Measurements from ENCODE around the gene NUP153. TPM values are rescaled to one million over a fixed set of nuclear protein-coding genes. Genes with fewer than 3 reads are reported as not detected.

The NUP153 gene
- total RNA-seq, 1 donor from 2014 or later: 68.7 TPM

GRCh38 chr6:17725083-17725482, 18.4 kb upstream of the NUP153 start:
- Histone ChIP-seq H2AFZ (replicated peaks) (peak overlapping the region; percentile 88), H3K9me3 (ENCODE audit: low read depth) (no peaks in the 10 kb centered on the region), H3K4me2 (no peak overlapping the region), H3K79me2 (ENCODE audit: low read depth) (no peaks in the 10 kb centered on the region), H3K9ac (no peak overlapping the region), H3K4me3 (no peak overlapping the region), H3K27me3 (no peaks in the 10 kb centered on the region), H3K27ac (no peak overlapping the region), H3F3A (ENCODE audit: low read depth) (no peaks in the 10 kb centered on the region), H3K4me1 (no peaks in the 10 kb centered on the region), H3K36me3 (no peaks in the 10 kb centered on the region), H4K20me1 (ENCODE audit: low read depth) (no peaks in the 10 kb centered on the region)
- Mint-ChIP-seq H3K4me3 (no peak overlapping the region), H3K27ac (no peak overlapping the region), H3K4me1 (peaks cover 14% of the 10 kb centered on the region), H3K9me3 (peaks cover 4% of the 10 kb centered on the region), H3K27me3 (ENCODE audit: insufficient read depth, low read depth) (peaks cover 4% of the 10 kb centered on the region), H3K36me3 (no peaks in the 10 kb centered on the region)
- no peak for DNase-seq (ENCODE audit: low spot score)
- TF ChIP-seq EZH2phosphoT487 (IDR thresholded peaks at IDR 0.05) (no peak), EZH2 (IDR thresholded peaks at IDR 0.05) (no peak), CTCF (IDR thresholded peaks at IDR 0.05) (no peak)

GRCh38 chr6:17724341-17724740, 17.6 kb upstream of the NUP153 start:
- H4K20me1 ChIP-seq (ENCODE audit: low read depth): no peaks in the 10 kb centered on the region
- no peak for TF ChIP-seq EZH2 (IDR thresholded peaks at IDR 0.05)
- no peak for TF ChIP-seq EZH2phosphoT487 (IDR thresholded peaks at IDR 0.05)
- no peak for TF ChIP-seq CTCF (IDR thresholded peaks at IDR 0.05)
- no peaks in the 10 kb centered on the region for H3K27me3 Mint-ChIP-seq (ENCODE audit: insufficient read depth, low read depth)
- no peaks in the 10 kb centered on the region for H3K36me3 ChIP-seq
- H3K27ac ChIP-seq: no peak overlapping the region
- no peak overlapping the region for H3K9ac ChIP-seq
- peaks cover 14% of the 10 kb centered on the region for H3K4me1 Mint-ChIP-seq
- no peaks in the 10 kb centered on the region for H3K79me2 ChIP-seq (ENCODE audit: low read depth)
- peaks cover 3% of the 10 kb centered on the region for H3K9me3 Mint-ChIP-seq
- H3K9me3 ChIP-seq (ENCODE audit: low read depth): no peaks in the 10 kb centered on the region
- H3K27ac Mint-ChIP-seq: no peak overlapping the region
- no peak overlapping the region for H3K4me3 Mint-ChIP-seq
- H3K36me3 Mint-ChIP-seq: no peaks in the 10 kb centered on the region
- no peaks in the 10 kb centered on the region for H3K4me1 ChIP-seq
- no peak overlapping the region for H3K4me2 ChIP-seq
- H3K27me3 ChIP-seq: no peaks in the 10 kb centered on the region
- no peak overlapping the region for H2AFZ ChIP-seq (replicated peaks)
- DNase-seq (ENCODE audit: low spot score): no peak
- no peaks in the 10 kb centered on the region for H3F3A ChIP-seq (ENCODE audit: low read depth)
- no peak overlapping the region for H3K4me3 ChIP-seq

GRCh38 chr6:17721671-17722070, 14.9 kb upstream of the NUP153 start:
- H4K20me1 ChIP-seq (ENCODE audit: low read depth): no peaks in the 10 kb centered on the region
- Mint-ChIP-seq H3K9me3 (no peaks in the 10 kb centered on the region), H3K4me3 (no peak overlapping the region), H3K4me1 (peaks cover 6% of the 10 kb centered on the region), H3K27me3 (ENCODE audit: insufficient read depth, low read depth) (no peaks in the 10 kb centered on the region), H3K27ac (no peak overlapping the region), H3K36me3 (no peaks in the 10 kb centered on the region)
- DNase-seq (ENCODE audit: low spot score): no peak
- H3K27ac ChIP-seq: no peak overlapping the region
- H3K4me1 ChIP-seq: no peaks in the 10 kb centered on the region
- no peak overlapping the region for H2AFZ ChIP-seq (replicated peaks)
- H3K36me3 ChIP-seq: no peaks in the 10 kb centered on the region
- no peak overlapping the region for H3K4me3 ChIP-seq
- H3K9ac ChIP-seq: no peak overlapping the region
- H3K79me2 ChIP-seq (ENCODE audit: low read depth): no peaks in the 10 kb centered on the region
- no peaks in the 10 kb centered on the region for H3K9me3 ChIP-seq (ENCODE audit: low read depth)
- no peaks in the 10 kb centered on the region for H3K27me3 ChIP-seq
- H3F3A ChIP-seq (ENCODE audit: low read depth): no peaks in the 10 kb centered on the region
- no peak for TF ChIP-seq EZH2 (IDR thresholded peaks at IDR 0.05)
- no peak for TF ChIP-seq CTCF (IDR thresholded peaks at IDR 0.05)
- no peak for TF ChIP-seq EZH2phosphoT487 (IDR thresholded peaks at IDR 0.05)
- H3K4me2 ChIP-seq: no peak overlapping the region

All from neural progenitor cell (in vitro differentiated cells).